HCT116 (cell line): ENCODE results near the gene SAYSD1. TPM values are rescaled to one million over a fixed set of nuclear protein-coding genes. Genes with fewer than 3 reads are reported as not detected.

ENCODE experiments used
- ATAC-seq: fragments of 200-7000 bp; cut with Tn5 transposase; 2 replicates; pipeline ENCODE4 v1.9.1; 2020; ENCODE audit warnings: mild to moderate bottlenecking, moderate library complexity
- BruUV-seq: library from RNA; stranded (reverse); fragments of 400-500 nt; replicated peaks from 2 replicates; lab custom pipeline; 2021; lab: Mats Ljungman, UMichigan
- CTCF ChIA-PET: fragments of 300-600 bp; sonication (Branson Sonifier 250); formaldehyde crosslinking; loops from one replicate; lab custom pipeline; 2021; ENCODE audit warnings: antibody characterized with exemption; lab: Charles Lee
- POLR2A ChIA-PET: fragments of 300-600, 350-600 bp; sonication (Branson Sonifier 250); formaldehyde crosslinking; loops from one replicate; lab custom pipeline; 2021; ENCODE audit warnings: antibody characterized with exemption; lab: Charles Lee
- RAD21 ChIA-PET, 2 experiments: fragments of 300-600 bp; sonication (Branson Sonifier 250); formaldehyde crosslinking; loops; one replicate each; lab custom pipeline; 2023; ENCODE audit warnings: low total read pairs in 2 of 2; ENCODE audit not compliant: uncharacterized antibody in 2 of 2, unreplicated experiment in 2 of 2, low non-redundant PET in 1 of 2; lab: Charles Lee
- DNase-seq: peaks from one replicate; pipeline ENCODE4 v3.0.0-alpha.2; 2010; ENCODE audit warnings: low read depth, low spot score
- H2AFZ ChIP-seq: fragments of 200-600 bp; shearing (Covaris generic), sonication (generic); 2 replicates; pipeline ENCODE4 v1.6.1; 2017; ENCODE audit warnings: low read depth, mixed run types, mixed read lengths, antibody characterized with exemption, low read length; ENCODE audit not compliant: poor library complexity, severe bottlenecking
- H3K27ac ChIP-seq: 2 replicates; pipeline ENCODE4 v1.5.1; 2012; ENCODE audit warnings: low read depth, low read length
- H3K27me3 ChIP-seq: fragments of 200-600 bp; sonication (generic); 2 replicates; pipeline ENCODE4 v1.6.1; 2016; ENCODE audit warnings: mixed run types, low read length, mixed read lengths; ENCODE audit not compliant: insufficient read depth
- H3K36me3 ChIP-seq, 2 experiments: fragments of 200-500 bp in 1 of 2; fragments of 200-600 bp in 1 of 2; sonication (Bioruptor generic) in 1 of 2; sonication (generic) in 1 of 2; 2 replicates each; pipeline versions ENCODE4 v1.5.1 to v1.6.1; 2014 to 2016; ENCODE audit warnings: low read length in 2 of 2, inconsistent platforms in 1 of 2, mixed read lengths in 1 of 2, mixed run types in 1 of 2; ENCODE audit not compliant: insufficient read depth in 2 of 2, control insufficient read depth in 1 of 2
- H3K4me1 ChIP-seq, 2 experiments: fragments of 200-600 bp in 1 of 2; sonication (generic) in 1 of 2; 2 replicates each; pipeline versions ENCODE4 v1.5.1 to v1.6.1; 2012 to 2017; ENCODE audit warnings: low read length in 2 of 2, inconsistent platforms in 1 of 2, mild to moderate bottlenecking in 1 of 2, mixed read lengths in 1 of 2, mixed run types in 1 of 2, moderate library complexity in 1 of 2; ENCODE audit not compliant: insufficient read depth in 2 of 2, control insufficient read depth in 1 of 2
- H3K4me2 ChIP-seq: fragments of 200-600 bp; sonication (generic); 2 replicates; pipeline ENCODE4 v1.6.1; 2017; ENCODE audit warnings: mixed run types, low read length, mixed read lengths
- H3K4me3 ChIP-seq, 2 experiments: fragments of 200-600 bp in 1 of 2; sonication (generic) in 1 of 2; replicated peaks in 1 of 2; 2 replicates each; pipeline ENCODE4 v1.5.1; 2011 to 2016; ENCODE audit warnings: low read length in 2 of 2, control low read depth in 1 of 2, low read depth in 1 of 2, mild to moderate bottlenecking in 1 of 2, mixed read lengths in 1 of 2, mixed run types in 1 of 2
- H3K79me2 ChIP-seq: fragments of 200-600 bp; sonication (generic); 2 replicates; pipeline ENCODE4 v1.6.1; 2017; ENCODE audit warnings: mild to moderate bottlenecking, mixed run types, low read length, moderate library complexity, mixed read lengths; ENCODE audit not compliant: insufficient read depth
- H3K9ac ChIP-seq: fragments of 200-600 bp; sonication (generic); 2 replicates; pipeline ENCODE4 v1.6.1; 2016; ENCODE audit warnings: low read length, mixed read lengths
- H3K9me2 ChIP-seq: fragments of 200-600 bp; sonication (generic), shearing (Covaris generic); 2 replicates; pipeline ENCODE4 v1.6.1; 2017; ENCODE audit warnings: mixed run types, mild to moderate bottlenecking, moderate library complexity; ENCODE audit not compliant: insufficient read depth
- H3K9me3 ChIP-seq, 2 experiments: fragments of 200-500 bp in 1 of 2; fragments of 200-600 bp in 1 of 2; sonication (Bioruptor generic) in 1 of 2; sonication (generic) in 1 of 2; 2 replicates each; pipeline ENCODE4 v1.6.1; 2014 to 2017; ENCODE audit warnings: low read length in 2 of 2, mixed read lengths in 2 of 2, inconsistent platforms in 1 of 2, low read depth in 1 of 2, mild to moderate bottlenecking in 1 of 2, mixed run types in 1 of 2, moderate library complexity in 1 of 2; ENCODE audit not compliant: control insufficient read depth in 1 of 2, insufficient read depth in 1 of 2
- H4K20me1 ChIP-seq: fragments of 200-600 bp; sonication (generic), shearing (Covaris generic); 2 replicates; pipeline ENCODE4 v1.6.1; 2017; ENCODE audit warnings: mixed run types, mild to moderate bottlenecking, moderate library complexity; ENCODE audit not compliant: insufficient read depth
- CBX3 ChIP-seq: IDR thresholded peaks from 2 replicates; pipeline ENCODE4 v1.6.1; 2012; ENCODE audit warnings: low read depth
- CEBPB ChIP-seq: IDR thresholded peaks from 2 replicates; pipeline ENCODE4 v1.6.1; 2012; ENCODE audit warnings: low read depth
- ELF1 ChIP-seq: IDR thresholded peaks from 2 replicates; pipeline ENCODE4 v1.6.1; 2012; ENCODE audit warnings: low read depth, borderline replicate concordance
- EZH2phosphoT487 ChIP-seq: fragments of 200-600 bp; IDR thresholded peaks from 2 replicates; pipeline ENCODE4 v1.6.1; 2018; ENCODE audit warnings: antibody characterized with exemption, borderline replicate concordance
- POLR2A ChIP-seq: IDR thresholded peaks from 2 replicates; pipeline ENCODE4 v1.7.0; 2011; ENCODE audit warnings: borderline replicate concordance; ENCODE audit not compliant: insufficient read depth, insufficient read length; ENCODE audit errors: extremely low read depth
- POLR2AphosphoS5 ChIP-seq: IDR thresholded peaks from 2 replicates; pipeline ENCODE4 v1.6.1; 2011; ENCODE audit warnings: mild to moderate bottlenecking, low read depth, low read length, moderate library complexity
- RAD21 ChIP-seq: IDR thresholded peaks from 2 replicates; pipeline ENCODE4 v1.6.1; 2012; ENCODE audit warnings: low read depth, mild to moderate bottlenecking
- SIN3A ChIP-seq: IDR thresholded peaks from 2 replicates; pipeline ENCODE4 v1.6.1; 2012; ENCODE audit warnings: low read depth
- SP1 ChIP-seq: IDR thresholded peaks from 2 replicates; pipeline ENCODE4 v1.6.1; 2012; ENCODE audit warnings: low read depth
- ZFX ChIP-seq: fragments of 450-650 bp; IDR thresholded peaks from 2 replicates; pipeline ENCODE4 v1.6.1; 2017
- ZNF274 ChIP-seq: fragments of 200-500 bp; sonication (Bioruptor generic); IDR thresholded peaks from 2 replicates; pipeline ENCODE4 v1.6.1; 2014; ENCODE audit warnings: mild to moderate bottlenecking, low read depth, low read length, inconsistent platforms
- intact Hi-C: fragments of 100-400 bp; cut with micrococcal nuclease; formaldehyde crosslinking; loops from 2 replicates; pipeline ENCODE4 v1.10.0; 2022
- total RNA-seq: library from RNA; stranded (reverse); gene quantifications from one replicate; pipeline ENCODE4 v1.2.1, GENCODE V29; 2021; ENCODE audit not compliant: unreplicated experiment
- TF ChIP-seq, protein P1 (sequence below), 3 experiments: fragments of 200-600 bp in 1 of 3; sonication (generic) in 1 of 3; IDR thresholded peaks in 2 of 3; conservative IDR thresholded peaks in 1 of 3; 2 replicates each; pipeline ENCODE4 v1.5.1; 2012 to 2017; ENCODE audit warnings: low read depth in 2 of 3, low read length in 2 of 3, antibody characterized with exemption in 1 of 3, borderline replicate concordance in 1 of 3, control low read depth in 1 of 3, mild to moderate bottlenecking in 1 of 3, mixed read lengths in 1 of 3, mixed run types in 1 of 3, moderate library complexity in 1 of 3; ENCODE audit not compliant: insufficient read depth in 1 of 3
- TF ChIP-seq, protein P2 (sequence below): IDR thresholded peaks from 2 replicates; pipeline ENCODE4 v1.6.1; 2012
- TF ChIP-seq, protein P3 (sequence below): IDR thresholded peaks from 2 replicates; pipeline ENCODE4 v1.6.1; 2012; ENCODE audit warnings: low read depth
- TF ChIP-seq, protein P4 (sequence below): IDR thresholded peaks from 2 replicates; pipeline ENCODE4 v1.6.1; 2012
- TF ChIP-seq, protein P5 (sequence below): IDR thresholded peaks from 2 replicates; pipeline ENCODE4 v1.6.1; 2011; ENCODE audit warnings: mild to moderate bottlenecking, low read length, moderate library complexity; ENCODE audit not compliant: insufficient replicate concordance; ENCODE audit errors: extremely low read depth

SAYSD1 gene
- total RNA-seq, 1 experiment from 2014 or later, result 10.1 TPM

DNA sequence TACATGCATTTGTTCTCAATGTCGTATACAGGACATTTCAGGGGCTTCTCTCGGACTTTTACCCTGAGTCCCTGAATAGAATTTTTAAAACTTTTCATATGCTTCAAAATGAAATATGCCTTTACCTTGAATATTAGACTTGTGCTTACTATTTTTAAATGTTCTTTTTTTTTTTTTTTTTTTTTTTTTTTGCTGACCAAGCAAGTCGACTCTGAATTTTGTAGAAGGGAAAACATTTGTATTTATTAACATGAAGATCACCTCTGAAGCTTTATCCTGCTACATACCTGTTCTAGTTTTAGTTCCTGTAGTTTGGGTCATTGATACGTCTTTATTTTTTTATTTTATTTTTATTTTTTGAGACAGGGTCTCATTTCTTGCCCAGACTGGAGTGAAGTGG is 39.7 kb upstream of the SAYSD1 start (continued):
- TF ChIP-seq, protein P1, sequence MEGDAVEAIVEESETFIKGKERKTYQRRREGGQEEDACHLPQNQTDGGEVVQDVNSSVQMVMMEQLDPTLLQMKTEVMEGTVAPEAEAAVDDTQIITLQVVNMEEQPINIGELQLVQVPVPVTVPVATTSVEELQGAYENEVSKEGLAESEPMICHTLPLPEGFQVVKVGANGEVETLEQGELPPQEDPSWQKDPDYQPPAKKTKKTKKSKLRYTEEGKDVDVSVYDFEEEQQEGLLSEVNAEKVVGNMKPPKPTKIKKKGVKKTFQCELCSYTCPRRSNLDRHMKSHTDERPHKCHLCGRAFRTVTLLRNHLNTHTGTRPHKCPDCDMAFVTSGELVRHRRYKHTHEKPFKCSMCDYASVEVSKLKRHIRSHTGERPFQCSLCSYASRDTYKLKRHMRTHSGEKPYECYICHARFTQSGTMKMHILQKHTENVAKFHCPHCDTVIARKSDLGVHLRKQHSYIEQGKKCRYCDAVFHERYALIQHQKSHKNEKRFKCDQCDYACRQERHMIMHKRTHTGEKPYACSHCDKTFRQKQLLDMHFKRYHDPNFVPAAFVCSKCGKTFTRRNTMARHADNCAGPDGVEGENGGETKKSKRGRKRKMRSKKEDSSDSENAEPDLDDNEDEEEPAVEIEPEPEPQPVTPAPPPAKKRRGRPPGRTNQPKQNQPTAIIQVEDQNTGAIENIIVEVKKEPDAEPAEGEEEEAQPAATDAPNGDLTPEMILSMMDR (IDR thresholded peaks at IDR 0.05 in 2 of 3, conservative IDR thresholded peaks at IDR 0.05 in 1 of 3; ENCODE audit: borderline replicate concordance in 1 of 3, insufficient read depth in 1 of 3, low read depth in 2 of 3, low read length in 2 of 3), result no peak
- no peak for TF ChIP-seq CBX3
- TF ChIP-seq, all 23 proteins: peak for 0

DNA sequence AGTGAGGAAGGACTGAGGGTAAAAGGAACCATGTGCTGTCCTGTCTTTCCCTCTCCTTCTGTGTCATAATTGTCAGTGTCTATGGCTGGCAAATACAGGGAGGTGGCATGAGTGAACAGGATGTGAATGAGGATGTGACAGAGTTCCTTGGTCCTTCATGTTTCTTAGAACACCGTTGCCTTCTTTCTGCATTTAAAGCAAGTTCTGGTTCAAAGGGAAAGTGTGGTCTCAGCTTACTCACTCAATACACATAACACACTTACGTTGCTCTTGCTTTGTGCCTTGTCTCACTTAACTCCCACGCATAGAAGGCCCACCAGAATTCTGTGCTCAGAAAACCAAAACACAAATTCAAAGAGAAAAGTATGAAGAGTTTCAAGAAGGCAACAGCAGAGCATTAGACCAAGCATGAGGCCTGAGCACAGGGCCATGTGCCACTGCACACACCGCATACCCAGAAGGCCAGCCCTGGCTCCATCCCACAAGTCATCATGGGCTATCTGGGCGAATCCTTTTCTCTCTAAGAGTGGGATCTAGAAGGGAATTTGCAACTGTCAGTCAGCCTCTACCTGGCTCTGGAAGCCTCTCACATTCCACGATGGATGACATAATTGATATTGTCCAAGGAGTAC is 38.9 kb upstream of the SAYSD1 start:
- Histone ChIP-seq H3K79me2 (no peaks in the 10 kb centered on the region), H3K9me3 (no peaks in the 10 kb centered on the region), H3K4me1 (no peaks in the 10 kb centered on the region), H2AFZ (no peak overlapping the region), H3K27me3 (peaks cover 36% of the 10 kb centered on the region), H3K4me3 (no peak overlapping the region), H3K9ac (no peak overlapping the region), H3K4me2 (no peak overlapping the region), H4K20me1 (no peaks in the 10 kb centered on the region), H3K9me2 (no peaks in the 10 kb centered on the region), H3K36me3 (no peaks in the 10 kb centered on the region), H3K27ac (no peak overlapping the region)
- CTCF ChIA-PET, result interaction anchor here (1.4 kb wide), 1 partner anchor 180 kb away, joined by 4 read pairs; no protein-coding TSS in a partner anchor
- ATAC-seq (no peak), DNase-seq (no peak)
- BruUV-seq, result no TSS peak
- RAD21 ChIA-PET, result no interaction called here
- TF ChIP-seq, protein P2, sequence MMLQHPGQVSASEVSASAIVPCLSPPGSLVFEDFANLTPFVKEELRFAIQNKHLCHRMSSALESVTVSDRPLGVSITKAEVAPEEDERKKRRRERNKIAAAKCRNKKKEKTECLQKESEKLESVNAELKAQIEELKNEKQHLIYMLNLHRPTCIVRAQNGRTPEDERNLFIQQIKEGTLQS, result no peak
- TF ChIP-seq ZNF274 (no peak), EZH2phosphoT487 (no peak), ELF1 (no peak), RAD21 (no peak), SIN3A (no peak), CEBPB (no peak), POLR2AphosphoS5 (no peak), ZFX (no peak), SP1 (no peak), CBX3 (no peak), POLR2A (no peak)
- TF ChIP-seq, protein P3, sequence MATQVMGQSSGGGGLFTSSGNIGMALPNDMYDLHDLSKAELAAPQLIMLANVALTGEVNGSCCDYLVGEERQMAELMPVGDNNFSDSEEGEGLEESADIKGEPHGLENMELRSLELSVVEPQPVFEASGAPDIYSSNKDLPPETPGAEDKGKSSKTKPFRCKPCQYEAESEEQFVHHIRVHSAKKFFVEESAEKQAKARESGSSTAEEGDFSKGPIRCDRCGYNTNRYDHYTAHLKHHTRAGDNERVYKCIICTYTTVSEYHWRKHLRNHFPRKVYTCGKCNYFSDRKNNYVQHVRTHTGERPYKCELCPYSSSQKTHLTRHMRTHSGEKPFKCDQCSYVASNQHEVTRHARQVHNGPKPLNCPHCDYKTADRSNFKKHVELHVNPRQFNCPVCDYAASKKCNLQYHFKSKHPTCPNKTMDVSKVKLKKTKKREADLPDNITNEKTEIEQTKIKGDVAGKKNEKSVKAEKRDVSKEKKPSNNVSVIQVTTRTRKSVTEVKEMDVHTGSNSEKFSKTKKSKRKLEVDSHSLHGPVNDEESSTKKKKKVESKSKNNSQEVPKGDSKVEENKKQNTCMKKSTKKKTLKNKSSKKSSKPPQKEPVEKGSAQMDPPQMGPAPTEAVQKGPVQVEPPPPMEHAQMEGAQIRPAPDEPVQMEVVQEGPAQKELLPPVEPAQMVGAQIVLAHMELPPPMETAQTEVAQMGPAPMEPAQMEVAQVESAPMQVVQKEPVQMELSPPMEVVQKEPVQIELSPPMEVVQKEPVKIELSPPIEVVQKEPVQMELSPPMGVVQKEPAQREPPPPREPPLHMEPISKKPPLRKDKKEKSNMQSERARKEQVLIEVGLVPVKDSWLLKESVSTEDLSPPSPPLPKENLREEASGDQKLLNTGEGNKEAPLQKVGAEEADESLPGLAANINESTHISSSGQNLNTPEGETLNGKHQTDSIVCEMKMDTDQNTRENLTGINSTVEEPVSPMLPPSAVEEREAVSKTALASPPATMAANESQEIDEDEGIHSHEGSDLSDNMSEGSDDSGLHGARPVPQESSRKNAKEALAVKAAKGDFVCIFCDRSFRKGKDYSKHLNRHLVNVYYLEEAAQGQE, result no peak
- TF ChIP-seq, protein P4, sequence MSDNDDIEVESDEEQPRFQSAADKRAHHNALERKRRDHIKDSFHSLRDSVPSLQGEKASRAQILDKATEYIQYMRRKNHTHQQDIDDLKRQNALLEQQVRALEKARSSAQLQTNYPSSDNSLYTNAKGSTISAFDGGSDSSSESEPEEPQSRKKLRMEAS, result no peak
- TF ChIP-seq, protein P5, sequence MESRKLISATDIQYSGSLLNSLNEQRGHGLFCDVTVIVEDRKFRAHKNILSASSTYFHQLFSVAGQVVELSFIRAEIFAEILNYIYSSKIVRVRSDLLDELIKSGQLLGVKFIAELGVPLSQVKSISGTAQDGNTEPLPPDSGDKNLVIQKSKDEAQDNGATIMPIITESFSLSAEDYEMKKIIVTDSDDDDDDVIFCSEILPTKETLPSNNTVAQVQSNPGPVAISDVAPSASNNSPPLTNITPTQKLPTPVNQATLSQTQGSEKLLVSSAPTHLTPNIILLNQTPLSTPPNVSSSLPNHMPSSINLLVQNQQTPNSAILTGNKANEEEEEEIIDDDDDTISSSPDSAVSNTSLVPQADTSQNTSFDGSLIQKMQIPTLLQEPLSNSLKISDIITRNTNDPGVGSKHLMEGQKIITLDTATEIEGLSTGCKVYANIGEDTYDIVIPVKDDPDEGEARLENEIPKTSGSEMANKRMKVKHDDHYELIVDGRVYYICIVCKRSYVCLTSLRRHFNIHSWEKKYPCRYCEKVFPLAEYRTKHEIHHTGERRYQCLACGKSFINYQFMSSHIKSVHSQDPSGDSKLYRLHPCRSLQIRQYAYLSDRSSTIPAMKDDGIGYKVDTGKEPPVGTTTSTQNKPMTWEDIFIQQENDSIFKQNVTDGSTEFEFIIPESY, result no peak
- intact Hi-C loops, result loop anchor here (10.0 kb wide), 1 partner anchor 149 kb away; no protein-coding TSS in a partner anchor
- POLR2A ChIA-PET, result no interaction called here
